SK-N-MC (cell line): Measurements from ENCODE around the gene PRR15L.

Experiments used
- DNase-seq: peaks from one replicate; pipeline ENCODE4 v3.0.0-alpha.2; 2011; ENCODE audit warnings: low read depth, low spot score
- H3K27ac ChIP-seq: fragments of 200-600 bp; sonication (generic); 2 replicates; pipeline ENCODE4 v1.5.1; 2016; ENCODE audit warnings: mixed run types
- H3K36me3 ChIP-seq: fragments of 200-600 bp; sonication (generic); 2 replicates; pipeline ENCODE4 v1.6.1; 2017; ENCODE audit warnings: antibody characterized with exemption, low read length, mixed read lengths; ENCODE audit not compliant: insufficient read depth
- H3K4me3 ChIP-seq: fragments of 200-600 bp; sonication (generic); 2 replicates; pipeline ENCODE4 v1.5.1; 2016
- H3K9ac ChIP-seq: fragments of 200-600 bp; sonication (generic); 2 replicates; pipeline ENCODE4 v1.8.0; 2017; ENCODE audit warnings: mixed run types, mixed read lengths; ENCODE audit not compliant: insufficient read length
- H3K9me3 ChIP-seq: fragments of 200-600 bp; sonication (generic); 2 replicates; pipeline ENCODE4 v1.6.1; 2017; ENCODE audit warnings: low read depth, mild to moderate bottlenecking, antibody characterized with exemption, low read length, moderate library complexity, mixed read lengths
- EZH2 ChIP-seq: fragments of 200-600 bp; sonication (generic); IDR thresholded peaks from one replicate; pipeline ENCODE4 v1.6.1; 2017; ENCODE audit warnings: antibody characterized with exemption
- FOXP2 ChIP-seq: optimal IDR thresholded peaks from 2 replicates; pipeline ENCODE3; 2011; ENCODE audit warnings: mild to moderate bottlenecking, moderate library complexity; ENCODE audit not compliant: insufficient read depth; ENCODE audit errors: extremely low read length, control extremely low read depth
- POLR2AphosphoS5 ChIP-seq: IDR thresholded peaks from 2 replicates; pipeline ENCODE4 v1.6.1; 2012; ENCODE audit warnings: mild to moderate bottlenecking, low read depth, low read length, borderline replicate concordance

PRR15L gene

DNA sequence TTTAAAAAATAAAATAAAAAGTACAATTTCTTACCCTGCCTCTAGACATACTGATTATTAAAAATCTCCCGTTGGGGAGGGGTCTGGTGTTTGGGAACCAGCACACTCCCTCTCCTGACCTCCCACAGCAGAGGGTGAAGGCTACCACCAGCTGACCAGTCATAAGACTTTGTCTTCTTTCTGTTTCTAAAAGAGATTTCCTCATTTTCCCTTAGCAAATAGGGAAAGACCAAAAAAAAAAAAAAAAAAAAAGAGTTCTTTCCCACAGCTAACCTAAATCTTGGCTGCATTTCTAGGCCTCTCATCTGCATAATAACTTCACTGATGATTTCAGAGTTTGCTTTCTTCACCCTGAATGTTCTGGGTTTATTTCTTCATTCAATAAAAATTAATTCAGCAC is 43.5 kb upstream of the PRR15L start:
- TF ChIP-seq FOXP2, result no peak
- no peak for TF ChIP-seq POLR2AphosphoS5
- no peak for TF ChIP-seq EZH2
- peak overlapping the region; percentile 98 for H3K27ac ChIP-seq

DNA sequence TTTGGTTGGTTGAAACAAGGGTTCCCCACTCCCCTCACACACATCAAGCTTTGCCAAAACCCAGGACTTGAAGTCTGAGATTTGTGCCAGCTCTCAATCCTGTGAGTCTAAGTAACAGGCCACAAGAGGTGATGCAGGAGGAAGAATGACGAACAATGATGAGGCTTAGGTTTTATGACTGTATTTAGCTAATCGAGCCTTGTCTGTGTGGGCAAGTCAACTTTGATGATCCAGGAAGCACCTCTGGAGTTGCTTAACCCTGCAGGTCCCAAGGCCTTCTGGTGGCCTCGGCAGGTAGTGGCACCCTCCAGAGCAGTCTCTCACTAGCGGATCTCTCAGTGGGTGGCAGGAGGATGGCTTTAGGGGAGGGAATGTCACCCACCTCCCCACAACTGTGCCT is 41.9 kb upstream of the PRR15L start:
- DNase-seq, result no peak
- Histone ChIP-seq H3K36me3 (no peaks in the 10 kb centered on the region), H3K9ac (no peak overlapping the region), H3K9me3 (no peaks in the 10 kb centered on the region), H3K4me3 (no peak overlapping the region), H3K27ac (no peak overlapping the region)
- TF ChIP-seq POLR2AphosphoS5, result no peak

More for the DNA sequence above, 43.5 kb upstream of the PRR15L start:
- H3K36me3 ChIP-seq, result no peaks in the 10 kb centered on the region
- H3K9ac ChIP-seq, result peak overlapping the region; percentile 11
- H3K9me3 ChIP-seq, result no peaks in the 10 kb centered on the region
- no peak for DNase-seq
- H3K4me3 ChIP-seq, result no peak overlapping the region

DNA sequence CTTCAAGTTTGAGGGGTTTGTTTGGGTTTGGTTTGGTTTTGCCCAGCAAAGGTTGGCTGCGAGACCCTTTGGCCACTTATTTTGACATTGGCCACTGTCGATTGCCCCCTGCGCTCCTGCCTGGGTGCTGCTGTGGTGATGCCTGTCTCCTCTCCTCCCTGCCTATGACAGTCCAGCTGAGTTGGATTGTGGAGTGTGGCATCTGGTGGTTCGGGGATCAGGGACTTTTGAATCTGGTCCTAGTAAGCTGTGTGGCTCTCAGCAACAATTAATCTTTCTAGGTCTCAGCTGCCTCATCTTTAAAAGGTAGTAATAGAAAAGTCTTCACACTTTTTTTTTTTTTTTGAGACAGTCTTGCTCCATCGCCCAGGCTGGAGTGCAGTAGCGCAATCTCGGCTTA is 40.4 kb upstream of the PRR15L start:
- Histone ChIP-seq H3K9me3 (no peaks in the 10 kb centered on the region), H3K36me3 (no peaks in the 10 kb centered on the region), H3K4me3 (no peak overlapping the region), H3K9ac (no peak overlapping the region), H3K27ac (no peak overlapping the region)
- TF ChIP-seq FOXP2 (no peak), EZH2 (no peak), POLR2AphosphoS5 (no peak)
- no peak for DNase-seq

DNA sequence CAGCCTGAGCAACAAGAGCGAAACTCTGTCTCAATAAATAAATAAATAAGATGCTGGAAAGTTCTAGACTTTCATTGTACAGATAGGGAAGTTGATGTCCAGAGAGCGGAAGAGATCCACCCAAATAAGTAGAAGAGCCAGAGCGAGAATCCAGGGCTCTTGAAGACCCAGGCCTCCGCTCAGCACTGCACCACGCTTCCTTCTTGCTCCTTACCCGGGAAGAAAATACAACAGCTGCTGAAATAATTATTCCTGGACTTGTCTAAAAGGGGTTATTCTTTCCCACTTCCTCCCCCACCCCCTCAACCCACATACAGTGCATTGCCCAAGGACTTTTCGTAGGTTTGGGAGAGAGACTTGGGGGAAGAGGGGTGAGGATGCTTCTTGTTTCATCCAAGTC is 39.9 kb upstream of the PRR15L start:
- TF ChIP-seq POLR2AphosphoS5, result no peak
- TF ChIP-seq FOXP2, result no peak
- no peak for TF ChIP-seq EZH2
- DNase-seq, result no peak
- Histone ChIP-seq H3K27ac (no peak overlapping the region), H3K4me3 (no peak overlapping the region), H3K9me3 (no peaks in the 10 kb centered on the region), H3K9ac (no peak overlapping the region), H3K36me3 (no peaks in the 10 kb centered on the region)

DNA sequence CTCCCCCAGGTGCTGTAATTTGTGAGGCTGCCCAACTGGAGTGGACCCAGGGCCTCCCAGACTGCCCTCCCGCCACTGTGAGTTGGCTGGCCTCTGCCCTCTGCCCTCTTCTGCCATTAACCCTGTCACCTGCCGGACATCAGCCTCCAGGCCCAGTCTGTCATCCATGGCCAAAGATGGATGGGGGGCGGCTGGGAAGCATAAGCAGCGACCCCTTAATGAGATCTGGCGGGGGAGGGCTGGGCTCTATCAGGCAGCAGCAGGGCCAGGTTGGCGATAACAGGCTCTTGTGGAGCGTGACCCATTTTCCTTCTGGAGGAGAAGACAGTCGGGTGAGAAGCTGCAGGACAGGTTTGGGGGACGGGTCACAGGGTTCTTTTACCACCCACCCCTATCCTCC is 38.5 kb upstream of the PRR15L start:
- TF ChIP-seq FOXP2 (no peak), EZH2 (no peak), POLR2AphosphoS5 (no peak)
- Histone ChIP-seq H3K36me3 (no peaks in the 10 kb centered on the region), H3K9me3 (no peaks in the 10 kb centered on the region), H3K9ac (no peak overlapping the region), H3K27ac (no peak overlapping the region), H3K4me3 (no peak overlapping the region)
- DNase-seq, result no peak

DNA sequence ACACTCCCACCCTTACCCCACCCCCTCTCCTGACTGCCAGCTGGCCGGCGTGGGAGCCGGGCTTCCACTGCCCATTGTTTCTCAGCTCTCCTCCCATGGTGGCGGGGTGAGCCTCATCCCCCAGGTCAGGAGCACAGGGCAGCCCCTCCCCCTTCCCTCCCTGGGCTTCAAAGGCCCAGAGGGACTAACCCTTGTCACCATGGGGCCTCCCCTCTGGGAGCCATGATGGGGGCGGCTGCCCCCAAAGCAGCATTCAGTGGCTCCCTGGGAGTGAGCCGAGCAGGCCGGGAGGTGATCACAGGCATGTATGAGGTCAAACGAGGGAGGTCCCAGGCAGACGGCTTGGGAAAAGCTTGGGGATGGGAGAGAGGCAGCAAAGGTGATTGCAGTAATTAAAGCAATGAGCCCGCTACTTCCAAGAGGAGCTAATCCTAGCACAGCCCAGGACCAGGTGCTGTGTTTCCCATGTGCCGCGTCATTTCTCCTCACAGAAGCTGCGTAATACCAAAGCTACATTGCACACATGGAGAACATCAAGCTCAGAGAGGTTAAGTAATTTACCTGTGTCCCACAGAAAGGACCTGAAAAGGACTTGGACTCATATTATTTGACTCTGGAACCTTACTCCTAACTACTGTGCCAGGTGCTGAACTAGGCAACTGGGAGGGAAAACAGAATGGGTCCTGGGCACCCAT is 37.7 kb upstream of the PRR15L start:
- Histone ChIP-seq H3K9me3 (no peaks in the 10 kb centered on the region), H3K27ac (no peak overlapping the region), H3K36me3 (no peaks in the 10 kb centered on the region), H3K9ac (no peak overlapping the region), H3K4me3 (no peak overlapping the region)
- DNase-seq, result no peak
- TF ChIP-seq EZH2 (no peak), POLR2AphosphoS5 (no peak), FOXP2 (no peak)

DNA sequence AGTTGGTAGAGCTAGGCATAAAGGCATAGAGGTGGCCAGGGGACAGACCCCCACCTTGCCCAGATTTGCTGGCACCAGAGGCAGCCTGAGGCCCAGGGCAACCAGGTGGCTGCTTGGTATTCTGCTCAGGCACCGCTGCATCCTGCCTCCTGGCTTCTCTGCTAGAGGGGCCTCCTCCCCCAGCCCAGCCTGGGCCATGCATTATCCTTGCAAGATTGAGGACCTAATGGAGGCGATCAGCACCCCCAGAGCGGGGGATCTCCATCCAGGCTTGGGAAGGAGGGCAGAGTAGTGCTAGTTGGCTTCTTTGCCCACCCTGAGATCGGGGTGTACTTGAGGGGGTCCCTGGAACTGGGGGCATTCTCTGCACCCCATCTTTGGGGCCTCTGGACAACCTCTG is 37.0 kb upstream of the PRR15L start:
- Histone ChIP-seq H3K36me3 (no peaks in the 10 kb centered on the region), H3K9me3 (no peaks in the 10 kb centered on the region), H3K27ac (no peak overlapping the region), H3K4me3 (no peak overlapping the region), H3K9ac (no peak overlapping the region)
- TF ChIP-seq EZH2 (no peak), POLR2AphosphoS5 (no peak), FOXP2 (no peak)
- no peak for DNase-seq

DNA sequence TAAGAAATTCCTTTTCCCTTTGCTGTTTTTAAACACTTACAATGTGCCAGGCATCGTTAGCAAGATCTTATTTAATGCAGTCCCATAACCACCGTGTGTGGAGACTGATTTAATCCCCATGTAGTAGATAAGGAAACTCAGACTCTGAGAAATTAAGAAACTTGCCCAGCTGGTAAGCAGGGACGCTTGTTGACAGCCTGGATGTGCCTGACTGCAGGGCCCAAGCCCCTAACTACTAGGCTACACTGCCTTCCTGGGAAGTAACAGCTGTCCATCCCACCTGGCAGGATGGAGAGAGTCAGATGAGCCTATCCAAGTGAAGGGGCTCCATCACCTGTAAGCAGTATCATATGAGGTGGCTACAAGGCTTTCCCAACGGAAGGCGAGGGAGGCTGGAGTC is 36.3 kb upstream of the PRR15L start:
- H3K9me3 ChIP-seq, result no peaks in the 10 kb centered on the region
- no peaks in the 10 kb centered on the region for H3K36me3 ChIP-seq
- DNase-seq, result no peak
- H3K27ac ChIP-seq, result no peak overlapping the region
- no peak for TF ChIP-seq FOXP2
- TF ChIP-seq EZH2, result no peak
- no peak for TF ChIP-seq POLR2AphosphoS5
- no peak overlapping the region for H3K9ac ChIP-seq
- no peak overlapping the region for H3K4me3 ChIP-seq

DNA sequence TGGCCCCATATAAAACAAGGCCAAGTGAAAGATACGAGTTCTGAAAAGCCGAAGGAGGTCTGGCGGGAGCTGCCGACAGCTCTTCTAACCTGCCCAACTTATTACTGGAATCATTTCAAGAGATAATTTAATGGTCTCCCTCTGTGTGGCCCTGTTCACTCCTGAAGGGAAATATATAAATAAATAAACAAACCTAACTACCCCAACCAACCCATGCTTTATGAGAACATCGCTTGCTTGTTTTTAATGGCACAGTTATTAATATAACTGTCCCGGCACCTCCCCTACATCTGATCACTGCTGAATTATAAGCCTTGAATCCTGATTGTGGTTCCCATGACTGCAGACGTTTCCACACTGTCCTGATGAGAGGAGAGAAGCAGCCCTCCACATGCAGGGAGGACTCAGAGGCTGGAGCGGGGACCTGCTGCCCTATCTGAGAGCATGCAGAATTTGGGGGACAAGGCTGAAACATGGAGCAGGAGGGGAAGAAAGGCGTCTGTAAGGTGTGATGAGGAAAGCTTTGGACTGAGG is 35.4 kb upstream of the PRR15L start:
- DNase-seq, result no peak
- Histone ChIP-seq H3K36me3 (no peaks in the 10 kb centered on the region), H3K9ac (peak overlapping the region; percentile 20), H3K4me3 (no peak overlapping the region), H3K9me3 (no peaks in the 10 kb centered on the region), H3K27ac (no peak overlapping the region)
- no peak for TF ChIP-seq POLR2AphosphoS5
- no peak for TF ChIP-seq EZH2
- no peak for TF ChIP-seq FOXP2
